Liver (tissue), 9 donors: ENCODE measurements around the gene NKAPL. TPM values are rescaled to one million over a fixed set of nuclear protein-coding genes. Genes with fewer than 3 reads are reported as not detected.

Experiments used
- DNase-seq: peaks from one replicate; pipeline ENCODE4 v3.0.0-alpha.2; 2017; ENCODE audit warnings: low spot score
- H3K27ac ChIP-seq, 2 donors: one replicate each; pipeline ENCODE4 v1.7.0; 2013; ENCODE audit warnings: inconsistent platforms in 2 of 2, low read length in 2 of 2, control low read depth in 1 of 2, low read depth in 1 of 2, mild to moderate bottlenecking in 1 of 2
- H3K27me3 ChIP-seq, 4 donors: one replicate each; pipeline versions ENCODE4 v1.6.1 to v1.7.0; 2013; ENCODE audit warnings: low read length in 3 of 4, inconsistent platforms in 1 of 4, mild to moderate bottlenecking in 1 of 4, moderate library complexity in 1 of 4; ENCODE audit not compliant: control insufficient read depth in 4 of 4, insufficient read depth in 4 of 4
- H3K36me3 ChIP-seq, 4 donors: one replicate each; pipeline versions ENCODE4 v1.6.1 to v1.7.0; 2013; ENCODE audit warnings: low read length in 3 of 4, mild to moderate bottlenecking in 3 of 4, low read depth in 1 of 4, moderate library complexity in 1 of 4; ENCODE audit not compliant: control insufficient read depth in 4 of 4, insufficient read depth in 3 of 4
- H3K4me1 ChIP-seq, 4 donors: one replicate each; pipeline versions ENCODE4 v1.6.1 to v1.7.0; 2013; ENCODE audit warnings: low read length in 3 of 4, mild to moderate bottlenecking in 3 of 4, moderate library complexity in 1 of 4; ENCODE audit not compliant: control insufficient read depth in 4 of 4, insufficient read depth in 4 of 4
- H3K4me3 ChIP-seq, 3 donors: one replicate each; pipeline versions ENCODE4 v1.6.1 to v1.7.0; 2013; ENCODE audit warnings: low read length in 3 of 3, control low read depth in 1 of 3, low read depth in 1 of 3, mild to moderate bottlenecking in 1 of 3
- H3K9ac ChIP-seq, 2 donors: one replicate each; pipeline ENCODE4 v1.7.0; 2013; ENCODE audit warnings: low read length in 2 of 2, mild to moderate bottlenecking in 2 of 2, moderate library complexity in 2 of 2, control low read depth in 1 of 2, low read depth in 1 of 2
- H3K9me3 ChIP-seq, 4 donors: one replicate each; pipeline versions ENCODE4 v1.6.1 to v1.7.0; 2013; ENCODE audit warnings: low read length in 3 of 4; ENCODE audit not compliant: control insufficient read depth in 4 of 4
- ATF3 ChIP-seq: IDR thresholded peaks from 2 replicates; pipeline ENCODE4 v1.6.1; 2016; ENCODE audit warnings: antibody characterized with exemption
- CTCF ChIP-seq: fragments of 150-350 bp; IDR thresholded peaks from 2 replicates; pipeline ENCODE4 v1.5.1; 2017; ENCODE audit warnings: improper control_type of control experiment, low read depth, low read length; ENCODE audit not compliant: missing input control
- EGR1 ChIP-seq, 2 donors: IDR thresholded peaks; 2 replicates each; pipeline ENCODE4 v1.6.1; 2016 to 2018; ENCODE audit warnings: antibody characterized with exemption in 2 of 2, low read depth in 2 of 2
- FOXA1 ChIP-seq: IDR thresholded peaks from 2 replicates; pipeline ENCODE4 v1.6.1; 2016; ENCODE audit warnings: antibody characterized with exemption
- FOXA2 ChIP-seq: IDR thresholded peaks from 2 replicates; pipeline ENCODE4 v1.6.1; 2016; ENCODE audit warnings: antibody characterized with exemption
- GABPA ChIP-seq, 2 donors: IDR thresholded peaks in 1 of 2; conservative IDR thresholded peaks in 1 of 2; 2 replicates each; pipeline ENCODE4 v1.6.1; 2016; ENCODE audit warnings: antibody characterized with exemption in 2 of 2, mild to moderate bottlenecking in 1 of 2, moderate library complexity in 1 of 2
- HNF4A ChIP-seq, 2 donors: conservative IDR thresholded peaks; 2 replicates each; pipeline ENCODE4 v1.6.1; 2016; ENCODE audit warnings: antibody characterized with exemption in 2 of 2, mild to moderate bottlenecking in 2 of 2
- HNF4G ChIP-seq: IDR thresholded peaks from 2 replicates; pipeline ENCODE4 v1.6.1; 2016; ENCODE audit warnings: antibody characterized with exemption
- JUND ChIP-seq, 2 donors: IDR thresholded peaks; 2 replicates each; pipeline ENCODE4 v1.6.1; 2016; ENCODE audit warnings: antibody characterized with exemption in 2 of 2
- MAX ChIP-seq: IDR thresholded peaks from 2 replicates; pipeline ENCODE4 v1.6.1; 2016; ENCODE audit warnings: antibody characterized with exemption
- NR2F2 ChIP-seq: IDR thresholded peaks from 2 replicates; pipeline ENCODE4 v1.6.1; 2016; ENCODE audit warnings: antibody characterized with exemption
- RAD21 ChIP-seq, 2 donors: IDR thresholded peaks; 2 replicates each; pipeline ENCODE4 v1.6.1; 2016; ENCODE audit warnings: antibody characterized with exemption in 2 of 2, mild to moderate bottlenecking in 2 of 2
- REST ChIP-seq: IDR thresholded peaks from 2 replicates; pipeline ENCODE4 v1.6.1; 2016; ENCODE audit warnings: antibody characterized with exemption, mild to moderate bottlenecking
- RXRA ChIP-seq, 2 donors: IDR thresholded peaks; 2 replicates each; pipeline ENCODE4 v1.6.1; 2017 to 2018; ENCODE audit warnings: antibody characterized with exemption in 2 of 2, mild to moderate bottlenecking in 1 of 2
- SP1 ChIP-seq: IDR thresholded peaks from 2 replicates; pipeline ENCODE4 v1.6.1; 2018; ENCODE audit warnings: antibody characterized with exemption, mild to moderate bottlenecking
- TAF1 ChIP-seq: conservative IDR thresholded peaks from 2 replicates; pipeline ENCODE4 v1.6.1; 2016; ENCODE audit warnings: antibody characterized with exemption, mild to moderate bottlenecking
- ZBTB33 ChIP-seq: IDR thresholded peaks from 2 replicates; pipeline ENCODE4 v1.6.1; 2016; ENCODE audit warnings: antibody characterized with exemption
- WGBS: extraction: QIAGEN DNeasy Blood & Tissue Kit; methylation state at CpG from one replicate; pipeline ENCODE4 v1.1.7; 2013; 5-methylcytosine and 5-hydroxymethylcytosine counted together
- polyA plus RNA-seq, 2 donors: library from polyadenylated mRNA; stranded (reverse) in 1 of 2; unstranded in 1 of 2; fragments of 200-250 nt in 1 of 2; fragments of >200 nt in 1 of 2; fragmentation: Nextera tagmentation in 1 of 2; extraction: Ambion mirVana in 1 of 2; gene quantifications; one replicate each; pipeline versions ENCODE4 v1.2.1 to v1.2.3, GENCODE V29; 2013 to 2015
- total RNA-seq, 2 donors: library from RNA; depleted of rRNA; stranded (reverse); fragments of >200 nt; gene quantifications; one replicate each; pipeline ENCODE4 v1.2.3, GENCODE V29; 2014
- donor health status: healthy.
- donor health status: healthy.
- donor health status: healthy.
- donor health status: healthy.
- donor health status: healthy.

Gene NKAPL
- total and polyA plus RNA-seq, 4 donors, result 0.22 to 0.61 (median 0.57) TPM

- no peak for TF ChIP-seq RAD21 (IDR thresholded peaks at IDR 0.05)
- no peak for TF ChIP-seq GABPA (IDR thresholded peaks at IDR 0.05 in 1 of 2, conservative IDR thresholded peaks at IDR 0.05 in 1 of 2)
- no peak for TF ChIP-seq CTCF
- no peak for TF ChIP-seq NR2F2
- no peak for TF ChIP-seq RXRA (IDR thresholded peaks at IDR 0.05)
- no peak for TF ChIP-seq HNF4A (conservative IDR thresholded peaks at IDR 0.05)
- no peak for TF ChIP-seq SP1
- TF ChIP-seq EGR1 (IDR thresholded peaks at IDR 0.05; ENCODE audit: low read depth in 2 of 2), result no peak
- TF ChIP-seq TAF1, result no peak
- TF ChIP-seq FOXA2, result no peak
- TF ChIP-seq FOXA1, result no peak
- no peak for TF ChIP-seq ZBTB33
- no peak for TF ChIP-seq JUND (IDR thresholded peaks at IDR 0.05)
- no peak for TF ChIP-seq ATF3
- no peak for TF ChIP-seq MAX
- TF ChIP-seq REST, result no peak
- TF ChIP-seq HNF4G, result no peak
- H3K4me3 ChIP-seq, result no peak overlapping the region
- 96% methylated on average over 5 of the region's 5 CpGs for WGBS
Observed at GRCh38 chr6:28295326-28295725, 36.2 kb downstream of the NKAPL start.

GRCh38 chr6:28296520-28297060 is 37.5 kb downstream of the NKAPL start:
- Histone ChIP-seq H3K27ac (no peak overlapping the region), H3K9me3 (no peaks in the 10 kb centered on the region), H3K4me3 (no peak overlapping the region), H3K27me3 (no peaks in the 10 kb centered on the region), H3K36me3 (peaks cover 0 to 10% (median under 1%) of the 10 kb centered on the region in 4 donors), H3K4me1 (no peaks in the 10 kb centered on the region), H3K9ac (no peak overlapping the region)
- 92% methylated on average over 7 of the region's 7 CpGs for WGBS
- DNase-seq, result no peak
- TF ChIP-seq NR2F2 (no peak), HNF4G (no peak), RAD21 (IDR thresholded peaks at IDR 0.05) (no peak), FOXA1 (no peak), CTCF (no peak), ZBTB33 (no peak), ATF3 (no peak)

More at GRCh38 chr6:28295326-28295725, 36.2 kb downstream of the NKAPL start:
- H3K36me3 ChIP-seq, result peaks cover 0 to 6% (median under 1%) of the 10 kb centered on the region in 4 donors
- DNase-seq, result no peak
- no peak overlapping the region for H3K27ac ChIP-seq
- no peaks in the 10 kb centered on the region for H3K27me3 ChIP-seq
- no peak overlapping the region for H3K9ac ChIP-seq
- no peaks in the 10 kb centered on the region for H3K9me3 ChIP-seq
- H3K4me1 ChIP-seq, result no peaks in the 10 kb centered on the region
